ENCODE measurements around the gene CAPRIN2. TPM values are rescaled to one million over a fixed set of nuclear protein-coding genes. Genes with fewer than 3 reads are reported as not detected.

CAPRIN2 gene
- 20.6 and 22.9 TPM in 2 replicates for total RNA-seq

DNA sequence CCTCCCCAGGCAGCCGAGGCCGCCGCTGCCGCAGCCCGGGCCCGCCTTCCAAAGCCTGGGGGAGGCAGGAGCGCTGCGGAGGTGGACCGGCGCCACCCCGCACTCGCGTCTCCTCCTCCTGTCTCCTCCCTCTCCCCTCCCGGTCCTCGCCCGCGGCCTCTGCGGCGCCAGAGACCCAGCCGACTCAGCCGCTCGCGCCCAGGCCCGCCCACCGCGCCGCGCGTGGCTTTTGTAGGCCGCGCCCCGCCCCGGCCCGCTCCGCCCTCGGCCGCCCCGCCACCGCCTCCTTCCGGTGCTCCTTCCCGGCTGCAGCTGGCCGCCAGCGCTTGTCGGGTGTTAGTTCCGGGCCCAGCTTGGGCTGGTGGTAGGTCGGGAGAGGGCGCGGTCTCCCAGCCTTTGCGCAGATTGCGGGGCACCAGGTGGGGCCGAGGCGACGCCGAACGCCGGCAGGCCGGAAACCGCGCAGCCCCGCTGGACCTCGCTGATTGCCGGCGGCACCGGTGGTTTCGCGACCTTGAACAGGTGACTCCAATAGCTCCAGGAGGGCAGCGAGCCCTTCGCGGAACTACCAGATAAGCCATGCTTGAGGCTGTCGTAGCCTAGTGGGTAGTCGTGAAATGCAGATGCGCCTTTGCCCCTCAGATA lies at the start of gene CAPRIN2:
Gene CAPRIN2, minus strand, starts transcription at position 202 of the 645 bp plus-strand sequence. CDS start 1,431 bp downstream, outside the sequence.
- DNase-seq (ENCODE audit: extremely low read depth, low read depth, low spot score): no peak

- DNase-seq (ENCODE audit: extremely low read depth, low read depth, low spot score): no peak
These were observed 42.9 kb upstream of the CAPRIN2 start for GRCh38 chr12:30797689-30798088.

DNA sequence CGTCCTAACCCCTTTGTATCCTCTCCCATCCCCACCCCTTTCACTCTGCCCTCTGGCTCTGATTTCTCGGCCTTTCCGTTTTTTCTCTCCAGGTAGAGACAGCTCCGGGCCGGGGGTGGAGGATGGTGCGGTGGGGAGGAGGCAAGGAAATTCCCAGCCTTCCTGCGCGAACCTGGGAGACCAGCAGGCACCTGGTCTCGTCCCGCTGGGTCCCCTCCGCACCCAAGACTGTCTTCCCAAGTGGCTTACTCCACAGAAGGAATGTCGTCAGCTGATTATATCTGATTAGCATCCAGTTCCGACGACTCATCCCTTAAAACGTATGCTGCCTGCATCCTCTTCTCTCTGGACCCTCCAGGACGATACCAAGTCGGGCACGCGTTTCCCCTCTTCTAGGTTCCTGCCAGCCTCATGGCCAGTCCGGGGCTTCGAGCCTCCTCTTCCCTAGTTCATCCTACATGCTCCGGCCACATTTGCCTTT lies 42.2 kb upstream of the CAPRIN2 start:
- DNase-seq (ENCODE audit: extremely low read depth, low read depth, low spot score): no peak

GRCh38 chr12:30796313-30796780 lies 41.6 kb upstream of the CAPRIN2 start:
- no peak for DNase-seq (ENCODE audit: extremely low read depth, low read depth, low spot score)

DNA sequence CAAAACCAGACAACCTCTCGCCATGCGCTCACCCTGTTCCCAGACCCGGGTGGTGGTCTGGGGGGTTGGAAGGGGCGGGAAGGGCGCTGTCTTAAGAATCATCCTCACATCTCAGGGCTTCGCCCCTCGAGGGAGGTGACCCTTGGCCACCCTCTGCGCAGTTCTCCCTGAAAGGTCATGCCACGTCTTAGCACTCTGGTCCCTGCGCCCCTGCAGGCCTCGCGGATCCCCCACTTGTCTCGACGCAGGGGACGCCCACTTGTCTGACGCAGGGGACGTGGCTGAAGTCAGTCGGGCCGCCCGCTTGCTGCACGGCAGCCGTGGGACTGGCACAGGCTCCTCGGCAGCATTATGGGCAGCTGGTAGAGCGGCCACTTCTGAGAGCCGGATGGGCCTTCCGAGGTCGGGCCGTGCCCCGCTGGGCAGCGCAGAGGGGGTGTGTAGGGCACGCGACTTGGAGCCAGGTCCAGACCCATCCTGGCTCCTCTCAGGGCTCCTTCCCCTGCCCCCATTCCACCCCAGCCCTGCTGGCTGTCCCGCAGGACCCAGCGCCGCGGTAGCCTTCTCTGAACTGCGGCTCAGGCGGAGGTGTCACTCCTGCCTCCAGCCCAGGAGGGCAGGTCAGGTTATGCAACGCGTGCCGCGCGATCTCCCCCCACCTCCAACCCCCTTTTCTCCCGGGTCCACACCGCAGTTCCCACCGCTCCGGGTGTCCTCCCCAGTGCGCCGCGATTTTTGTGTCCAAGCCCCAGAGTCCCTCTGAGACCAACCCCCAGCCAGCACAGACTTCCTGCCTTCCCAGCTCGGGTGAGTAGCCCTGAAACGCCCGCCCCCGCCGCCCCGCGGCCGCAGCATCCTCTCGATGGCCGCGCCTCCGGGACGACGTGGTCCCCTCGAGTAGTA lies 40.9 kb upstream of the CAPRIN2 start:
- DNase-seq (ENCODE audit: extremely low read depth, low read depth, low spot score): no peak

DNA sequence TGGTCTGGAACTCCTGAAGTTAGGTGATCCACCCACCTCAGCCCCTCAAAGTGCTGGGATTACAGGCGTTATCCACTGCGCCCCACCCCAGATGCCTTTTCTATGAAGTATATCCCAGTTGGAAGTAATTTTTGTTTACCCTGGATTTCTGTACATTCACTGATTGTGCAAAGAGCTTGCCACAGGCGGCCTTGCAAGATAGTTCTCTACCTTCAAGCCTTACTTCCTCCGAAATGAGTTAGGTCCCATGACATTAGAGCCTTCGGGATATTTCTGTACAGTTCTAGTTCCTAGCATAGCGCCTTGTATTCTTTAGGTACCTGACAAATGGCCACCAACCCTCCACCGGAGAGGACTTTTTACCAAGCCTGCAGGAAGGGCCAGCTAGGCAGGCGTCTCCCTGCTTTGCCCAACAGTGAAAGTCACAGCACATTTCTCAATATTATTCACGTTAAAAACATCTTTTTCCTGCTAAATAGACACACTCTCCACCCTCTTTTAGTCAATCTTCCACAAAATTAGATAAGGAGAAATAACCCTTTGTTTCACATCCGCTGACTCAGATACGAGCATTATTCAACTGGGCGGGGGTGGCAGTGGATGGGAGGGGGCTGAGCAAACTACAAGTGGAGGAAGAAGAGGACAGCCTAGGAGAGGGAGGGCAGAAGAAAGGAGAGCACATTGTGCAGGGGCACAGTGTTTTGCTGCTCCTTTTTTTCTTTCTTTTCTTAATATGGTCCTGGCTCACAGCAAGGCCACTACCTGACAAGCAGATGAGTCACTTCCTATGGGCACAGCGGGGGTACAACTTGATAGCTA lies 40.0 kb upstream of the CAPRIN2 start:
- peak; percentile 63 for DNase-seq (ENCODE audit: extremely low read depth, low read depth, low spot score)

DNA sequence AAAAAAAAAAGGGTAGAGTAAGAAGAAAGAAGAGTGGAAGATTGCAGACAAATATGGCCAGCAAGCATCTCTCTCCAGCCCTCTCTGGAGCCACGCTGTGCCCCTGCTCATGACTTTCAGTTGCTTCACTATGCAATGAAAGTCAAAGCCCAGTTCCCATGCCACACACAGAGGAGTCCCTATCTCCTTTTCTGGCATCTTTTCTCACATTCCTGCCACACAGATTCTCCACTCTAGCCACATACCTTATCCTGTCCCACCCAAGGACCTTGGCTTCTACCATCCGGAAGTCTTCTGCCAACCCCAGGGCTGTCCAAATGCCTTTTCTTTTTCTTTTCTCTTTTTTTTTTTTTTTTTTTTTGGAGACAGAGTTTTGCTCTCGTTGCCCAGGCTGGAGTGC lies 39.3 kb upstream of the CAPRIN2 start:
- no peak for DNase-seq (ENCODE audit: extremely low read depth, low read depth, low spot score)

GRCh38 chr12:30792648-30793499 lies 38.1 kb upstream of the CAPRIN2 start:
- no peak for DNase-seq (ENCODE audit: extremely low read depth, low read depth, low spot score)

- DNase-seq (ENCODE audit: extremely low read depth, low read depth, low spot score): no peak
These were observed 37.3 kb upstream of the CAPRIN2 start for GRCh38 chr12:30792085-30792484.

DNA sequence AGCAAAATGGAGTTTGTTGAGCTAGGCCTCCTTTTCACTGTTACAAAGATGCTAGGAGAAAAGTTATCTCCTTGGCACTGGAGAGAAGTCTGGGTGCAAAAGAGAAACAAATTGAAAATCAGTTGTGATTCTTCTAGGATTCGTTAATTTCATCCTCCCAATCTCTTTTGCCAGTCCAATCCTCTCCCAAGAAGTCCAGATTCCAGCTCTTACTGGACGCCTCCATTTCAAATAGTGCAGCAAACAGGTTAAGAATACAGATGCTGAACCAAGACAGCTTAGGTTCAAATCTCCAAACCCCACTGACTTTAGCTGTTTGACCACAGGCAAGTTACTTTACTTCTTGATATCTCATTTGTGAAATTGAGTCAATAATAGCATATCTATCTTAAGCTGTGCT lies 34.0 kb upstream of the CAPRIN2 start:
- no peak for DNase-seq (ENCODE audit: extremely low read depth, low read depth, low spot score)

- DNase-seq (ENCODE audit: extremely low read depth, low read depth, low spot score): no peak
These were observed 30.9 kb upstream of the CAPRIN2 start for GRCh38 chr12:30785630-30786029.

GRCh38 chr12:30784508-30784907 lies 29.8 kb upstream of the CAPRIN2 start:
- no peak for DNase-seq (ENCODE audit: extremely low read depth, low read depth, low spot score)

GRCh38 chr12:30783946-30784345 lies 29.2 kb upstream of the CAPRIN2 start:
- DNase-seq (ENCODE audit: extremely low read depth, low read depth, low spot score): no peak

GRCh38 chr12:30782316-30783173 lies 27.8 kb upstream of the CAPRIN2 start:
- DNase-seq (ENCODE audit: extremely low read depth, low read depth, low spot score): no peak

GRCh38 chr12:30779578-30779977 lies 24.8 kb upstream of the CAPRIN2 start:
- DNase-seq (ENCODE audit: extremely low read depth, low read depth, low spot score): no peak

GRCh38 chr12:30779178-30779577 lies 24.4 kb upstream of the CAPRIN2 start:
- no peak for DNase-seq (ENCODE audit: extremely low read depth, low read depth, low spot score)

GRCh38 chr12:30774599-30774998 lies 19.8 kb upstream of the CAPRIN2 start:
- DNase-seq (ENCODE audit: extremely low read depth, low read depth, low spot score): no peak

GRCh38 chr12:30769802-30770201 lies 15.1 kb upstream of the CAPRIN2 start:
- DNase-seq (ENCODE audit: extremely low read depth, low read depth, low spot score): no peak

GRCh38 chr12:30764251-30764650 lies 9.5 kb upstream of the CAPRIN2 start:
- no peak for DNase-seq (ENCODE audit: extremely low read depth, low read depth, low spot score)

Measured in glomerular endothelial cell (primary cell).